Measurements from ENCODE around the gene SNCA. TPM values are rescaled to one million over a fixed set of nuclear protein-coding genes. Genes with fewer than 3 reads are reported as not detected.

Gene SNCA
- total RNA-seq, 1 donor from 2014 or later: 2.2 TPM

GRCh38 chr4:89719536-89720090 lies 117.3 kb downstream of the SNCA start:
- Mint-ChIP-seq H3K36me3 (ENCODE audit: low read depth) (no peaks in the 10 kb centered on the region), H3K27ac (no peak overlapping the region), H3K27me3 (peaks cover 2% of the 10 kb centered on the region), H3K4me3 (no peak overlapping the region), H3K4me1 (no peaks in the 10 kb centered on the region), H3K9me3 (no peaks in the 10 kb centered on the region)
- CTCF ChIA-PET: no interaction called here
- no peak for TF ChIP-seq CTCF (IDR thresholded peaks at IDR 0.05)
- ATAC-seq (ENCODE audit: low read depth): no peak
- DNase-seq: no peak
- intact Hi-C loops (cut with micrococcal nuclease): no loop called here
- POLR2A ChIA-PET: no interaction called here

GRCh38 chr4:89716893-89717292 lies 120.1 kb downstream of the SNCA start:
- Mint-ChIP-seq H3K36me3 (ENCODE audit: low read depth) (no peaks in the 10 kb centered on the region), H3K4me3 (no peak overlapping the region), H3K27ac (no peak overlapping the region), H3K9me3 (no peaks in the 10 kb centered on the region), H3K27me3 (peaks cover 2% of the 10 kb centered on the region), H3K4me1 (no peaks in the 10 kb centered on the region)
- TF ChIP-seq CTCF (IDR thresholded peaks at IDR 0.05): no peak
- intact Hi-C loops (cut with micrococcal nuclease): no loop called here
- ATAC-seq (ENCODE audit: low read depth): no peak
- ChIA-PET POLR2A (no interaction called here), CTCF (no interaction called here)
- no peak for DNase-seq

DNA sequence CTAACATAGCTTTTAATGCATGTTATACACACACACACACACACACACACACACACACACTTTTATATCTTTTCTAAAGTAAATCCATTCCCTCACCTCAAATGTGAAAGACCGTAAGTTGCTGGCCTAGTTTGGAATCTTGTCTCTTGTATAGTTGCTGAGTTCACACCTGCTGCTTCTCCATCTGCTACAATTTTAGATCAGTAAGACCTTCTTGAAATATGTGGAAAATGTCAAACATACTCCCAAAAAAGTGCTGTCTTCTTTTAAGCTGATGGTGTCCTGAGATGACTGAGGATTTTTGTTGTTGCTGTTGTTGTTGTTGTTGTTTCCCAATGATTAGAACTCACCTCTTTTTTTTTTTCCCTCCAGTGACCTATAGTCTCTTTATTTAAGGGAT lies 121.3 kb downstream of the SNCA start:
- no peak for DNase-seq

DNA sequence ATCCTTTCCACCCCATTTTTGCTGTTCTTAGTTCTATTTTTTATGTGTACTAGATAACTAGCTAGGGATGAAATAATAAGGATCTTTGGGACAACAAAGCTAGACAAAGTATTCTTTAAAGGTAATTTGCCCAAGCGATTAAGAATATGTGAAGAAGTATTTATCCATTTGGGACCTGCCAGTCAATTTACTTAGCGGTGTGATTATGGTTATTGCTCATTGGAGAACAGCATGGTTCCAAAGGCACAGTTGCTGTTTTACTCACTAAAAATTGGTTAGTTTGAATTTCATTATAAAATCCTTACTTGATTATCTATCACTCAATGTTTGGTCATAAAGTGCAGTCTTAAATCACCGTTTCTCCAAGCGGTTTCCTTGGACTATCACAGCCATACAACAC lies 124.1 kb downstream of the SNCA start:
- H3K4me3 Mint-ChIP-seq: no peak overlapping the region
- no peaks in the 10 kb centered on the region for H3K27me3 Mint-ChIP-seq
- intact Hi-C loops (cut with micrococcal nuclease): no loop called here
- ATAC-seq (ENCODE audit: low read depth) (no peak), DNase-seq (no peak)
- ChIA-PET POLR2A (no interaction called here), CTCF (no interaction called here)
- no peaks in the 10 kb centered on the region for H3K4me1 Mint-ChIP-seq
- no peak overlapping the region for H3K27ac Mint-ChIP-seq
- no peaks in the 10 kb centered on the region for H3K9me3 Mint-ChIP-seq
- TF ChIP-seq CTCF (IDR thresholded peaks at IDR 0.05): no peak
- no peaks in the 10 kb centered on the region for H3K36me3 Mint-ChIP-seq (ENCODE audit: low read depth)

More for the DNA sequence above, 121.3 kb downstream of the SNCA start:
- Mint-ChIP-seq H3K9me3 (no peaks in the 10 kb centered on the region), H3K27ac (no peak overlapping the region), H3K4me3 (no peak overlapping the region), H3K36me3 (ENCODE audit: low read depth) (no peaks in the 10 kb centered on the region), H3K27me3 (peaks cover 2% of the 10 kb centered on the region), H3K4me1 (no peaks in the 10 kb centered on the region)
- no peak for ATAC-seq (ENCODE audit: low read depth)
- CTCF ChIA-PET: no interaction called here
- intact Hi-C loops (cut with micrococcal nuclease): no loop called here
- POLR2A ChIA-PET: no interaction called here
- TF ChIP-seq CTCF (IDR thresholded peaks at IDR 0.05): no peak

DNA sequence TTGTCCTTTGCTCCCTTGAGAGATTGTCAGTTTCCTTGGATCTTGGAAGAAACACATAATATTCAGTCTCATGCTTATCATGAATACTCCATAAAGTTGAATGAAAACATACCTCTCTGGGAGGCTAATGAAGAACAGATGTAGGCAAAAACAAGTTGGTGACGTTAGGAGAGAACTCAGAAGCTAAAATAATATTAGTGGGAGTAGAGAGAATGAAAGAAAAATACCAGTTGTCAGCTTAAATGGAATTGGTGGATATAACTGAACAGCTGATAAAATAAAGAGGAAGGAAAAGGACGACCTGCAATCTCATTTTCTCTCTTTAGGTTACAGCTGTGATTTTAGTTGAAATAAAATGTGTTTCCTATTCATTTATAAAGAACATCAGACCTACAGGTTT lies 124.8 kb downstream of the SNCA start:
- no peak overlapping the region for H3K27ac Mint-ChIP-seq
- POLR2A ChIA-PET: no interaction called here
- H3K9me3 Mint-ChIP-seq: no peaks in the 10 kb centered on the region
- intact Hi-C loops (cut with micrococcal nuclease): no loop called here
- DNase-seq (no peak), ATAC-seq (ENCODE audit: low read depth) (no peak)
- CTCF ChIA-PET: no interaction called here
- H3K36me3 Mint-ChIP-seq (ENCODE audit: low read depth): no peaks in the 10 kb centered on the region
- H3K4me3 Mint-ChIP-seq: no peak overlapping the region
- no peaks in the 10 kb centered on the region for H3K4me1 Mint-ChIP-seq
- no peak for TF ChIP-seq CTCF (IDR thresholded peaks at IDR 0.05)
- no peaks in the 10 kb centered on the region for H3K27me3 Mint-ChIP-seq

All from activated B cell treated with CpG ODN at 0.5 μM for 24 hours (primary cell).